SU-DHL-6 (cell line): Measurements from ENCODE around the gene NDUFS6.

Experiments used
- CTCF ChIP-seq: fragments of 200-600 bp; sonication (generic); IDR thresholded peaks from one replicate; pipeline ENCODE4 v1.5.1; 2017; ENCODE audit warnings: antibody characterized with exemption, mild to moderate bottlenecking, low read length, moderate library complexity; ENCODE audit not compliant: insufficient read depth, poor library complexity, severe bottlenecking
- EZH2phosphoT487 ChIP-seq: fragments of 200-600 bp; sonication (generic), shearing (Covaris generic); conservative IDR thresholded peaks from 2 replicates; pipeline ENCODE4 v1.6.1; 2018; ENCODE audit warnings: mild to moderate bottlenecking, antibody characterized with exemption, low read length, moderate library complexity, mixed read lengths

- TF ChIP-seq CTCF (no peak), EZH2phosphoT487 (no peak)
Observed at GRCh38 chr5:1826235-1826980, 25.2 kb downstream of the NDUFS6 start.
